ENCODE measurements around the gene CHRNE. TPM values are rescaled to one million over a fixed set of nuclear protein-coding genes. Genes with fewer than 3 reads are reported as not detected.

Gene CHRNE
- polyA plus RNA-seq, 1 donor from 2014 or later, result 0.25 TPM

DNA sequence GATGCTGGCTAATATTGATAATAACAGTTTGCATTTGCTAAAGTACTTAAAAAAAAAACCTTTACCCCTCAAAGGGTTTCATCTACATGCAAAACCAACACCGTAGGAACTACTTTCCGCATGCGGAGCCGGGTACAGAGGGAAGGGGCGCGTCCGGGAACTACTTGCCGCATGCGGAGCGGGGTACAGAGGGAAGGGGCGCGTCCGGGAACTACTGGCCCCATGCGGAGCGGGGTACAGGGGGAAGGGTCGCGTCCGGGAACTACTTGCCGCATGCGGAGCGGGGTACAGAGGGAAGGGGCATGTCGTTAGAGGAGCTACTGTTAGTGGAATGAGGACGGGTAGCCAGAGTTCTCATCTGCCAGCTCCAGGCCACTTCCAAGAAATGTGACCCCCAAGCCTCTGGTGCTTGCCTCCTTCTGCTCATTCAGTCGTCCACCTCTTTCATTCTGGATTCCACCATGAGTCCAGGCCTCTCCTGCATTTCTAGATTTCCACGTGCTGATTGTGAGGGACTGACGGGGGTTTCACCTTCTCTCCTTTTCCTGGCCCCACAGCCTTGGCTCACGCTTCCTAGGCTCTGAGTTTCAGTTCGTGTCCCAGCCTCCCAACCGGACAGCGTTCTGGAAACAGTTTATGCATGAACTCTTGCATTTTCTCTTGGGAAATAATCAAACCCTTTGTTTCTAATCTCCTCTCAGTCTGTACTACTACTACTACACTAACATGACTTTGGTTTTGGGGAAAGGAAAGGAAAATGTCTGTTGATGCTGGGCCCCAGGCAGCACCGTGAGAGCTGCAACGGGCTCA lies 42.9 kb downstream of the CHRNE start:
- Histone ChIP-seq H3K9ac (ENCODE audit: low read length) (no peak overlapping the region), H3K27ac (ENCODE audit: low read length) (no peak overlapping the region), H3K4me3 (ENCODE audit: low read length) (no peak overlapping the region)

DNA sequence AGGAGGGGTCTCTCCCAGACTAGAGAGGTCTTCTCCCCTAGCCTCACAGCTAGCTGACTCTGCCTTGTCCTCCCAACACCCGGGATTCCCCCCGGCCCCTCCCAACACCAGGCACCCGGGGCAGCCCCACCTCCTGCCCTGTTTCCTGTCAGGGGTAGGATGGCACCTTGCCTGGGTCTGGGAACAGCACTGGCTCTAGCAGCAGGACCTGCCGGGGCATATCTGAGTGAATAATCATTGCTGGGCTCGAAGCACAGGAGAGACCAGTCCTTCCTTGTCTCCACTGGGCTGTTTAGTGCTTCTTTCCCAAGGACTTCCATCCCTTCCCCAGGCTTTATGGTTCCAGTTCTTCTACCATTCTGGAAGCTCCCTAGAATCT lies 44.0 kb downstream of the CHRNE start:
- Histone ChIP-seq H3F3A (ENCODE audit: insufficient read depth, low read length, poor library complexity, severe bottlenecking) (no peaks in the 10 kb centered on the region), H2AFZ (ENCODE audit: low read depth, low read length) (no peak overlapping the region), H3K4me2 (ENCODE audit: low read length) (no peak overlapping the region), H3K9ac (ENCODE audit: low read length) (no peak overlapping the region), H3K36me3 (ENCODE audit: insufficient read depth, low read length) (no peaks in the 10 kb centered on the region), H3K27ac (ENCODE audit: low read length) (no peak overlapping the region), H3K27me3 (ENCODE audit: insufficient read depth, low read depth, low read length) (no peaks in the 10 kb centered on the region), H3K4me3 (ENCODE audit: low read length) (no peak overlapping the region), H3K9me2 (ENCODE audit: insufficient read depth, low read length) (no peaks in the 10 kb centered on the region), H3K9me3 (ENCODE audit: low read length) (no peaks in the 10 kb centered on the region), H4K20me1 (ENCODE audit: insufficient read depth) (no peaks in the 10 kb centered on the region), H3K79me2 (replicated peaks; ENCODE audit: insufficient read depth, low read length) (no peaks in the 10 kb centered on the region)
- TF ChIP-seq EP300 (conservative IDR thresholded peaks at IDR 0.05; ENCODE audit: poor library complexity, severe bottlenecking), result no peak

More for the DNA sequence above, 42.9 kb downstream of the CHRNE start:
- Histone ChIP-seq H3K36me3 (ENCODE audit: insufficient read depth, low read length) (no peaks in the 10 kb centered on the region), H2AFZ (ENCODE audit: low read depth, low read length) (no peak overlapping the region), H3K27me3 (ENCODE audit: insufficient read depth, low read depth, low read length) (no peaks in the 10 kb centered on the region), H3K9me3 (ENCODE audit: low read length) (no peaks in the 10 kb centered on the region), H4K20me1 (ENCODE audit: insufficient read depth) (no peaks in the 10 kb centered on the region), H3F3A (ENCODE audit: insufficient read depth, low read length, poor library complexity, severe bottlenecking) (no peaks in the 10 kb centered on the region), H3K9me2 (ENCODE audit: insufficient read depth, low read length) (no peaks in the 10 kb centered on the region), H3K79me2 (replicated peaks; ENCODE audit: insufficient read depth, low read length) (no peaks in the 10 kb centered on the region), H3K4me2 (ENCODE audit: low read length) (no peak overlapping the region)
- TF ChIP-seq TAF1 (IDR thresholded peaks at IDR 0.05; ENCODE audit: low read depth) (no peak), MXI1 (conservative IDR thresholded peaks at IDR 0.05; ENCODE audit: poor library complexity, severe bottlenecking) (no peak), SMC3 (conservative IDR thresholded peaks at IDR 0.05; ENCODE audit: poor library complexity) (no peak), POLR2AphosphoS5 (IDR thresholded peaks at IDR 0.05) (no peak), RAD21 (conservative IDR thresholded peaks at IDR 0.05) (no peak), EP300 (conservative IDR thresholded peaks at IDR 0.05; ENCODE audit: poor library complexity, severe bottlenecking) (no peak), EZH2 (IDR thresholded peaks at IDR 0.05; ENCODE audit: borderline replicate concordance, insufficient read depth, low read length, poor library complexity, severe bottlenecking) (no peak)
- TF ChIP-seq, protein P1, sequence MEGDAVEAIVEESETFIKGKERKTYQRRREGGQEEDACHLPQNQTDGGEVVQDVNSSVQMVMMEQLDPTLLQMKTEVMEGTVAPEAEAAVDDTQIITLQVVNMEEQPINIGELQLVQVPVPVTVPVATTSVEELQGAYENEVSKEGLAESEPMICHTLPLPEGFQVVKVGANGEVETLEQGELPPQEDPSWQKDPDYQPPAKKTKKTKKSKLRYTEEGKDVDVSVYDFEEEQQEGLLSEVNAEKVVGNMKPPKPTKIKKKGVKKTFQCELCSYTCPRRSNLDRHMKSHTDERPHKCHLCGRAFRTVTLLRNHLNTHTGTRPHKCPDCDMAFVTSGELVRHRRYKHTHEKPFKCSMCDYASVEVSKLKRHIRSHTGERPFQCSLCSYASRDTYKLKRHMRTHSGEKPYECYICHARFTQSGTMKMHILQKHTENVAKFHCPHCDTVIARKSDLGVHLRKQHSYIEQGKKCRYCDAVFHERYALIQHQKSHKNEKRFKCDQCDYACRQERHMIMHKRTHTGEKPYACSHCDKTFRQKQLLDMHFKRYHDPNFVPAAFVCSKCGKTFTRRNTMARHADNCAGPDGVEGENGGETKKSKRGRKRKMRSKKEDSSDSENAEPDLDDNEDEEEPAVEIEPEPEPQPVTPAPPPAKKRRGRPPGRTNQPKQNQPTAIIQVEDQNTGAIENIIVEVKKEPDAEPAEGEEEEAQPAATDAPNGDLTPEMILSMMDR (IDR thresholded peaks at IDR 0.05; ENCODE audit: poor library complexity, severe bottlenecking), result no peak
- TF ChIP-seq, protein P2, sequence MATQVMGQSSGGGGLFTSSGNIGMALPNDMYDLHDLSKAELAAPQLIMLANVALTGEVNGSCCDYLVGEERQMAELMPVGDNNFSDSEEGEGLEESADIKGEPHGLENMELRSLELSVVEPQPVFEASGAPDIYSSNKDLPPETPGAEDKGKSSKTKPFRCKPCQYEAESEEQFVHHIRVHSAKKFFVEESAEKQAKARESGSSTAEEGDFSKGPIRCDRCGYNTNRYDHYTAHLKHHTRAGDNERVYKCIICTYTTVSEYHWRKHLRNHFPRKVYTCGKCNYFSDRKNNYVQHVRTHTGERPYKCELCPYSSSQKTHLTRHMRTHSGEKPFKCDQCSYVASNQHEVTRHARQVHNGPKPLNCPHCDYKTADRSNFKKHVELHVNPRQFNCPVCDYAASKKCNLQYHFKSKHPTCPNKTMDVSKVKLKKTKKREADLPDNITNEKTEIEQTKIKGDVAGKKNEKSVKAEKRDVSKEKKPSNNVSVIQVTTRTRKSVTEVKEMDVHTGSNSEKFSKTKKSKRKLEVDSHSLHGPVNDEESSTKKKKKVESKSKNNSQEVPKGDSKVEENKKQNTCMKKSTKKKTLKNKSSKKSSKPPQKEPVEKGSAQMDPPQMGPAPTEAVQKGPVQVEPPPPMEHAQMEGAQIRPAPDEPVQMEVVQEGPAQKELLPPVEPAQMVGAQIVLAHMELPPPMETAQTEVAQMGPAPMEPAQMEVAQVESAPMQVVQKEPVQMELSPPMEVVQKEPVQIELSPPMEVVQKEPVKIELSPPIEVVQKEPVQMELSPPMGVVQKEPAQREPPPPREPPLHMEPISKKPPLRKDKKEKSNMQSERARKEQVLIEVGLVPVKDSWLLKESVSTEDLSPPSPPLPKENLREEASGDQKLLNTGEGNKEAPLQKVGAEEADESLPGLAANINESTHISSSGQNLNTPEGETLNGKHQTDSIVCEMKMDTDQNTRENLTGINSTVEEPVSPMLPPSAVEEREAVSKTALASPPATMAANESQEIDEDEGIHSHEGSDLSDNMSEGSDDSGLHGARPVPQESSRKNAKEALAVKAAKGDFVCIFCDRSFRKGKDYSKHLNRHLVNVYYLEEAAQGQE (IDR thresholded peaks at IDR 0.05; ENCODE audit: borderline replicate concordance), result no peak

Measured in neural cell (in vitro differentiated cells).